Heart right ventricle (tissue), 16 donors: ENCODE data around the gene UNC5C. TPM values are rescaled to one million over a fixed set of nuclear protein-coding genes. Genes with fewer than 3 reads are reported as not detected.

Experiments used
- ATAC-seq, 8 donors: fragments of 200-7000 bp; cut with Tn5 transposase; one replicate each; pipeline ENCODE4 v1.9.1; 2020; ENCODE audit warnings: mild to moderate bottlenecking in 8 of 8, moderate library complexity in 8 of 8, moderate number of reproducible peaks in 1 of 8
- DNase-seq, 2 donors: peaks; one replicate each; pipeline ENCODE4 v3.0.0-alpha.2; 2020
- H3K27ac ChIP-seq, 10 donors: fragments of 200-600 bp; sonication (generic) in 2 of 10; one replicate each; pipeline versions ENCODE4 v1.5.0 to v1.8.0; 2020 to 2022; ENCODE audit warnings: mild to moderate bottlenecking in 3 of 10
- H3K27me3 ChIP-seq, 7 donors: fragments of 200-600 bp; one replicate each; pipeline ENCODE4 v1.8.0; 2021 to 2022; ENCODE audit warnings: mild to moderate bottlenecking in 2 of 7
- H3K36me3 ChIP-seq, 9 donors: fragments of 200-600 bp; sonication (generic) in 1 of 9; one replicate each; pipeline versions ENCODE4 v1.5.0 to v1.8.0; 2020 to 2022; ENCODE audit warnings: mild to moderate bottlenecking in 2 of 9
- H3K4me1 ChIP-seq, 9 donors: fragments of 200-600 bp; sonication (generic) in 1 of 9; one replicate each; pipeline versions ENCODE4 v1.5.0 to v1.8.0; 2020 to 2022; ENCODE audit warnings: mild to moderate bottlenecking in 4 of 9
- H3K4me3 ChIP-seq, 10 donors: fragments of 200-600 bp; sonication (generic) in 2 of 10; one replicate each; pipeline versions ENCODE4 v1.5.0 to v1.8.0; 2020 to 2022; ENCODE audit warnings: mild to moderate bottlenecking in 7 of 10, moderate library complexity in 2 of 10
- H3K9me3 ChIP-seq, 11 donors: fragments of 200-600 bp in 10 of 11; sonication (generic) in 2 of 11; one replicate each; pipeline versions ENCODE4 v1.5.0 to v1.8.0; 2013 to 2022; ENCODE audit warnings: mild to moderate bottlenecking in 2 of 11, control low read depth in 1 of 11, moderate library complexity in 1 of 11
- CTCF ChIP-seq, 9 donors: fragments of 200-600 bp; sonication (generic) in 2 of 9; IDR thresholded peaks; one replicate each; pipeline versions ENCODE4 v1.5.0 to v1.8.0; 2021 to 2022; ENCODE audit warnings: antibody characterized with exemption in 9 of 9, mild to moderate bottlenecking in 5 of 9, moderate library complexity in 1 of 9
- WGBS, 2 donors: extraction: QIAGEN DNeasy Blood & Tissue Kit; methylation state at CpG; one replicate each; pipeline ENCODE4 v1.1.7; 2013; ENCODE audit warnings: inconsistent platforms in 1 of 2; 5-methylcytosine and 5-hydroxymethylcytosine counted together
- intact Hi-C, 10 donors: fragments of 100-400 bp; cut with DNase I; formaldehyde crosslinking; loops; one replicate each; pipeline versions ENCODE4 v1.11.1 to v1.14.2; 2022
- polyA plus RNA-seq, 2 donors: library from polyadenylated mRNA; stranded (reverse); fragments of 200-250 nt; gene quantifications; one replicate each; pipeline ENCODE4 v1.2.3, GENCODE V29; 2013
- total RNA-seq, 10 donors: library from RNA; stranded (reverse); fragmentation: NEBNext Ultra II Directional in 3 of 10; extraction: Animal tissue kit (Norgen Biotek cat#: 25700) in 3 of 10; gene quantifications; one replicate each; pipeline versions ENCODE4 v1.2.1 to v1.2.4, GENCODE V29; 2021 to 2023
- donor health status: Arrhythmogenic right ventricular cardiomyopathy.
- donor health status: ischemic (EF 13 %, LVEDD 7.1; RV severe dilation, severe dysfunction).
- donor health status: healthy with polysubstance abuse.
- donor health status: DM: no; HTN: yes; CAD: no.
- donor health status: DM: no; HTN: no; CAD: no.
- donor health status: ischemic (EF 25% LVEDD 6.9; RV normal size, moderate dysfunction).
- donor health status: ischemic (EF 25% LVEDD 5.7; RV mildly dilated, moderate dysfunction).
- donor health status: healthy.
- donor health status: DM: yes; HTN: yes; CAD: no.
- donor health status: Ischemic cardiomyopathy.
- donor health status: ischemic (EF 35%, LVEDD 5.7; RV mildly dilated, moderate dysfunction).
- donor health status: nonischemic (EF 11% LVEDD 7.7; RV severe dilation, severe dysfunction).
- donor health status: DM: yes; HTN: yes; CAD: no.
- donor health status: PGD.
- donor health status: ischemic (EF 29% LVEDD 5.4; RV normal size, mild dysfunction).
- donor health status: nonischemic (EF 23%, LVEDD 6.1; RV moderate dilation, normal function).

UNC5C gene
- total and polyA plus RNA-seq, 12 donors: 0.44 to 3.2 (median 1.5) TPM

GRCh38 chr4:95409750-95410149, 139.0 kb downstream of the UNC5C start:
- ATAC-seq (no peak), DNase-seq (no peak)
- Histone ChIP-seq H3K9me3 (no peaks in the 10 kb centered on the region), H3K4me1 (peaks cover 0 to 9% (median 0%) of the 10 kb centered on the region in 9 donors), H3K27me3 (no peaks in the 10 kb centered on the region), H3K4me3 (no peak overlapping the region), H3K36me3 (no peaks in the 10 kb centered on the region), H3K27ac (no peak overlapping the region)
- WGBS, 2 donors: 88% methylated on average over 2 of the region's 2 CpGs
- intact Hi-C loops: no loop called here
- TF ChIP-seq CTCF (IDR thresholded peaks at IDR 0.05): no peak

- DNase-seq: no peak
- H3K9me3 ChIP-seq: no peaks in the 10 kb centered on the region
- H3K36me3 ChIP-seq: no peaks in the 10 kb centered on the region
- TF ChIP-seq CTCF (IDR thresholded peaks at IDR 0.05): no peak
- intact Hi-C loops: no loop called here
- H3K27me3 ChIP-seq: no peaks in the 10 kb centered on the region
- H3K4me3 ChIP-seq: no peak overlapping the region
- peaks cover 0 to 9% (median 0%) of the 10 kb centered on the region in 9 donors for H3K4me1 ChIP-seq
- no peak overlapping the region for H3K27ac ChIP-seq
- ATAC-seq: no peak
Measured at GRCh38 chr4:95409127-95409526, 139.6 kb downstream of the UNC5C start.

GRCh38 chr4:95402299-95402698, 146.5 kb downstream of the UNC5C start:
- intact Hi-C loops: no loop called here
- Histone ChIP-seq H3K27me3 (no peaks in the 10 kb centered on the region), H3K9me3 (no peaks in the 10 kb centered on the region), H3K4me3 (no peak overlapping the region), H3K4me1 (no peaks in the 10 kb centered on the region), H3K36me3 (no peaks in the 10 kb centered on the region), H3K27ac (no peak overlapping the region)
- no peak for DNase-seq
- no peak for ATAC-seq
- TF ChIP-seq CTCF (IDR thresholded peaks at IDR 0.05): no peak

GRCh38 chr4:95398217-95398616, 150.6 kb downstream of the UNC5C start:
- no peak overlapping the region for H3K27ac ChIP-seq
- H3K9me3 ChIP-seq: no peaks in the 10 kb centered on the region
- ATAC-seq (no peak), DNase-seq (no peak)
- H3K27me3 ChIP-seq: no peaks in the 10 kb centered on the region
- intact Hi-C loops: no loop called here
- no peak for TF ChIP-seq CTCF (IDR thresholded peaks at IDR 0.05)
- no peak overlapping the region for H3K4me3 ChIP-seq
- H3K4me1 ChIP-seq: peaks cover 0 to 10% (median 0%) of the 10 kb centered on the region in 9 donors
- no peaks in the 10 kb centered on the region for H3K36me3 ChIP-seq
